Measurements from ENCODE around the gene KPNB1.

DNA sequence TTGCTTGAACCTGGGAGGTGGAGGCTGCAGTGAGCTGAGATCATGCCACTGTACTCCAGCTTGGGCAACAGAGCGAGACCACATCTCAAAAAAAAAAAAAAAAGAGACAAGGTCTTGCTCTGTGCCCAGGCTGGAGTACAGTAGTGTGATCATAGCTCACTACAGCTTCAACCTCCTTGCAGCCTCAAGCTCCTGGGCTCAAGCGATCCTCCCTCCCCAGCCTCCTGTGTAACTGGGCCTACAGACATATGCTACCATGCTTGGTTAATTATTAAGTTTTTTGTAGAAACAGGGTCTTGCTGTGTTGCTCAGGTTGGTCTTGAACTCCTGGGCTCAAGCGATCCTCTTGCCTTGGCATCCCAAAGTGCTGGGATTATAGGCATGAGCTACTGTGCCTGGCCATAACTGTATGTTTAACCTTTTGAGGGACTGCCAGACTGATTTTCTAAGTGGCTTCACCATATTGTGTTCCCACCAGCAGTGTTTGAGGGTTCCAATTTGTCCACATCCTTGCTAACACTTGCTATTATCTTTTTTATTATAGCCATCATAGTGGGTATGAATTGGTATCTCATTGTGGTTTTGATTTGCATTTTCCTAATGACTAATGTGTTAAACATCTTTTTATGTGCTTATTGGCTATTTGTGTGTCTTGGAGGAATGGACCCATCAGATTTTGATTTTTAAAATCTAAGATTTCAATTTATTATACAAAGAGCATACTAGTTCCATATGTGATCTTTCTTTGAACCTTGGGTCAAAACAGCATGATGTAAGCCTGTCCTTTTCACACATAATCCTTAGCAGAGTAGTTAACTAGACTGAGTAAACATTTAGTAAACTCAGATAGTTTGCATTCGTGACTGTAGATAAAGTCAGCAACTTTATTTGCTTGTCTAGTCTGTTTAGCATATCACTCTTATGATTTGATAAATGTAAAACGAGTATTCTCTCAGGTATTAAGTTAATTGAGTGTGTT is 38.1 kb upstream of the KPNB1 start:
- TF ChIP-seq, protein P1, sequence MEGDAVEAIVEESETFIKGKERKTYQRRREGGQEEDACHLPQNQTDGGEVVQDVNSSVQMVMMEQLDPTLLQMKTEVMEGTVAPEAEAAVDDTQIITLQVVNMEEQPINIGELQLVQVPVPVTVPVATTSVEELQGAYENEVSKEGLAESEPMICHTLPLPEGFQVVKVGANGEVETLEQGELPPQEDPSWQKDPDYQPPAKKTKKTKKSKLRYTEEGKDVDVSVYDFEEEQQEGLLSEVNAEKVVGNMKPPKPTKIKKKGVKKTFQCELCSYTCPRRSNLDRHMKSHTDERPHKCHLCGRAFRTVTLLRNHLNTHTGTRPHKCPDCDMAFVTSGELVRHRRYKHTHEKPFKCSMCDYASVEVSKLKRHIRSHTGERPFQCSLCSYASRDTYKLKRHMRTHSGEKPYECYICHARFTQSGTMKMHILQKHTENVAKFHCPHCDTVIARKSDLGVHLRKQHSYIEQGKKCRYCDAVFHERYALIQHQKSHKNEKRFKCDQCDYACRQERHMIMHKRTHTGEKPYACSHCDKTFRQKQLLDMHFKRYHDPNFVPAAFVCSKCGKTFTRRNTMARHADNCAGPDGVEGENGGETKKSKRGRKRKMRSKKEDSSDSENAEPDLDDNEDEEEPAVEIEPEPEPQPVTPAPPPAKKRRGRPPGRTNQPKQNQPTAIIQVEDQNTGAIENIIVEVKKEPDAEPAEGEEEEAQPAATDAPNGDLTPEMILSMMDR (IDR thresholded peaks at IDR 0.05), result no peak
- no peak for TF ChIP-seq EP300 (IDR thresholded peaks at IDR 0.05)
